Right atrium auricular region (tissue), 2 donors: Measurements from ENCODE around the gene COPZ2. TPM values are rescaled to one million over a fixed set of nuclear protein-coding genes. Genes with fewer than 3 reads are reported as not detected.

Experiments
- DNase-seq: peaks from one replicate; pipeline ENCODE4 v3.0.0-alpha.2; 2019; ENCODE audit warnings: low spot score
- H3K27ac ChIP-seq, 2 donors: fragments of 200-600 bp; sonication (generic); 1 replicate in 1 of 2; 2 replicates in 1 of 2; pipeline ENCODE4 v1.5.1; 2016 to 2019
- H3K27me3 ChIP-seq, 2 donors: fragments of 200-600 bp; sonication (generic); one replicate each; pipeline versions ENCODE4 v1.5.1 to v1.6.0; 2017 to 2019
- H3K36me3 ChIP-seq: fragments of 200-600 bp; sonication (generic); one replicate; pipeline ENCODE4 v1.5.1; 2016
- H3K4me1 ChIP-seq, 2 donors: fragments of 200-600 bp; sonication (generic); one replicate each; pipeline versions ENCODE4 v1.5.1 to v1.6.0; 2017 to 2019
- H3K4me3 ChIP-seq, 2 donors: fragments of 200-600 bp; sonication (generic); 1 replicate in 1 of 2; 2 replicates in 1 of 2; pipeline ENCODE4 v1.5.1; 2017 to 2019; ENCODE audit warnings: mild to moderate bottlenecking in 1 of 2, moderate library complexity in 1 of 2
- H3K9me3 ChIP-seq, 2 donors: fragments of 200-600 bp; sonication (generic); one replicate each; pipeline ENCODE4 v1.5.1; 2019
- total RNA-seq, 2 donors: library from RNA; depleted of rRNA; stranded (reverse); fragments of >200 nt; gene quantifications; one replicate each; pipeline ENCODE4 v1.1.0, GENCODE V29; 2016
- TF ChIP-seq, protein P1 (sequence below), 2 donors: fragments of 200-600 bp; sonication (generic); IDR thresholded peaks; one replicate each; pipeline ENCODE4 v1.5.1; 2019; ENCODE audit warnings: antibody characterized with exemption in 2 of 2

The COPZ2 gene
- total RNA-seq, 2 donors from 2014 or later, result 43.5 to 48.1 TPM

GRCh38 chr17:48058393-48059124 is 21.0 kb upstream of the COPZ2 start:
- Histone ChIP-seq H3K27me3 (no peaks in the 10 kb centered on the region), H3K27ac (peak overlapping the region in 1 of 2 donors; percentile 17), H3K4me3 (no peak overlapping the region), H3K36me3 (peaks cover 77% of the 10 kb centered on the region), H3K4me1 (peaks cover 0 to 71% of the 10 kb centered on the region in 2 donors), H3K9me3 (no peaks in the 10 kb centered on the region)
- DNase-seq, result no peak
- TF ChIP-seq, protein P1, sequence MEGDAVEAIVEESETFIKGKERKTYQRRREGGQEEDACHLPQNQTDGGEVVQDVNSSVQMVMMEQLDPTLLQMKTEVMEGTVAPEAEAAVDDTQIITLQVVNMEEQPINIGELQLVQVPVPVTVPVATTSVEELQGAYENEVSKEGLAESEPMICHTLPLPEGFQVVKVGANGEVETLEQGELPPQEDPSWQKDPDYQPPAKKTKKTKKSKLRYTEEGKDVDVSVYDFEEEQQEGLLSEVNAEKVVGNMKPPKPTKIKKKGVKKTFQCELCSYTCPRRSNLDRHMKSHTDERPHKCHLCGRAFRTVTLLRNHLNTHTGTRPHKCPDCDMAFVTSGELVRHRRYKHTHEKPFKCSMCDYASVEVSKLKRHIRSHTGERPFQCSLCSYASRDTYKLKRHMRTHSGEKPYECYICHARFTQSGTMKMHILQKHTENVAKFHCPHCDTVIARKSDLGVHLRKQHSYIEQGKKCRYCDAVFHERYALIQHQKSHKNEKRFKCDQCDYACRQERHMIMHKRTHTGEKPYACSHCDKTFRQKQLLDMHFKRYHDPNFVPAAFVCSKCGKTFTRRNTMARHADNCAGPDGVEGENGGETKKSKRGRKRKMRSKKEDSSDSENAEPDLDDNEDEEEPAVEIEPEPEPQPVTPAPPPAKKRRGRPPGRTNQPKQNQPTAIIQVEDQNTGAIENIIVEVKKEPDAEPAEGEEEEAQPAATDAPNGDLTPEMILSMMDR (IDR thresholded peaks at IDR 0.05), result no peak

DNA sequence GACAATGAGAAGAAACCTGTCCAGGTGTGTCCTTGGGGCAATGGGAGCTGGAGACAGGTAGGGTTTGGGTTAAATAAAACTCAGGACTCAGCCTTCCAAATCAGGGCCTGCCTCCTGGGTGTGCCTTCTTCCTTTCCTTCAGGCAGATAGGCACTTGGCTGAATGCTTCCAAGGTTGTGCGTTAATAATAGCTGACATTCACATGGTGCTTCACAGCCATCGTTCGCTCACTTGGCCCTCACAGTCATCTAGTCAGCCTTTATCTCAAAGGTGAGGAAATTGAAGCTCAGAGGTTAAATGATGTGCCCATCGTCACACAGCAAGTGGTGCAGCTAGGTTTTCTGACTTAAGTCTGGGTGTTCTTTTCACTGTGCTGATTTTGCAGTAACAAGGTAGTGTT is 20.0 kb upstream of the COPZ2 start:
- Histone ChIP-seq H3K4me1 (peaks cover 0 to 77% of the 10 kb centered on the region in 2 donors), H3K36me3 (peaks cover 67% of the 10 kb centered on the region), H3K4me3 (no peak overlapping the region), H3K27ac (peak overlapping the region in 1 of 2 donors; percentile 12), H3K27me3 (no peaks in the 10 kb centered on the region), H3K9me3 (no peaks in the 10 kb centered on the region)
- TF ChIP-seq, protein P1 (IDR thresholded peaks at IDR 0.05), result no peak
- no peak for DNase-seq

DNA sequence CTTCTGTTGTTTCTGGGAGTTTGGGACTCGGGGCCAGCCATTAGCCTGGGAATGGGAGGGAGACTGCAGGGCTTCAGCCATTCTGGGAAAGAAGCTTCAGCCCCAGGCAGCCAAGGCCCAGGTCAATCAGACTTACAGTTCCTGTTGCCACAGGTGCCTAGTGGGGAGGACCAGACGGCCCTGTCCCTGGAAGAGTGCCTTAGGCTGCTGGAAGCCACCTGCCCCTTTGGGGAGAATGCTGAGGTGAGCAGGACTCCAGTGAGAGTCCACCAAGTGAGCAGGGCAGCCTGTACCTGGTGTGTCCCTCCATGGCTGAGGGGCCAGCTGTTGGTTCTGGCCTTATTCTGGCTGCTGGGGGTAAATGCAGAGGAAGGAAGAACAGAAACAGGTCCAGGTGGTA is 19.3 kb upstream of the COPZ2 start:
- Histone ChIP-seq H3K4me3 (no peak overlapping the region), H3K27ac (no peak overlapping the region), H3K27me3 (no peaks in the 10 kb centered on the region), H3K4me1 (peaks cover 0 to 84% of the 10 kb centered on the region in 2 donors), H3K9me3 (no peaks in the 10 kb centered on the region), H3K36me3 (peaks cover 60% of the 10 kb centered on the region)
- DNase-seq, result no peak
- TF ChIP-seq, protein P1 (IDR thresholded peaks at IDR 0.05), result no peak

- DNase-seq, result no peak
- TF ChIP-seq, protein P1 (IDR thresholded peaks at IDR 0.05), result no peak
- Histone ChIP-seq H3K4me1 (peaks cover 0 to 90% of the 10 kb centered on the region in 2 donors), H3K27ac (peak overlapping the region in 1 of 2 donors; percentile 27), H3K4me3 (no peak overlapping the region), H3K36me3 (peaks cover 55% of the 10 kb centered on the region), H3K9me3 (no peaks in the 10 kb centered on the region), H3K27me3 (no peaks in the 10 kb centered on the region)
These were observed 18.7 kb upstream of the COPZ2 start for GRCh38 chr17:48056246-48056745.

DNA sequence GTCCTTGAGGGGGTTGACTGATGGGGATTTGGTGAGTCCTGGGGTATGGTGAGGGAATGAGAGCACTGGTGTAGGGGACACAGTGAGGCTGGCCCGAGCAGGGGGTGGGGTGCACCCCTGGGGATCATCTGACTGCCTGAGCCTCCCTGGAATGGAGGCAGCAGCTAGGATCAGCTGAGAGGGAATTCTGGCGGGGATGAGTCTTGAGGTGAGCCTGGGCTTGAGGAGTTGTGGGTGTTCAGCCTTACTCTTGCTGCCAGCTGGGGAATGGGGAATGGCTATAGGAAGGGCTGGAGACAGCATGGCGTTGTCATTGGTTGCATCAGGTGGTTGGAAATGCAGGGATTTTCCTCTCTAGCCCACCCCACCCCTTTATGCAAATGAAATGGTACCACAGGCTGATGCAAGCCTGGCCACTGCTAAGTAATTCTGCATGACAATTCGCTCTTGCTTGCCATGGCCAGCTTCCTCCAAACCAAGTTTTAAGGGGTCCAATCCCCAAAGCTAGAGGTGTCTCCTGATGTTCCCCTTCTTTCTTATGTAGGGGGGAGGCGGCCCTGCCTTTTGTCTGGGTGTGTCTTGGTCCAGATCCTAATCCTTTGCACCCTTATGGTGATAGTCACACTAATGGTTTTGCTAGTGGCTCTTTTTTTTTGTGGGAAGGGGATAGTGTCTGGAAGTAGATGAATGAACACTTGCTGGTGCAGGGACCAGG is 18.1 kb upstream of the COPZ2 start:
- peaks cover 0 to 93% of the 10 kb centered on the region in 2 donors for H3K4me1 ChIP-seq
- DNase-seq, result no peak
- peak overlapping the region in 1 of 2 donors; percentile 82 for H3K4me3 ChIP-seq
- H3K9me3 ChIP-seq, result no peaks in the 10 kb centered on the region
- peak overlapping the region; percentile 28 to 98 for H3K27ac ChIP-seq
- TF ChIP-seq, protein P1 (IDR thresholded peaks at IDR 0.05), result no peak
- no peaks in the 10 kb centered on the region for H3K27me3 ChIP-seq
- H3K36me3 ChIP-seq, result peaks cover 54% of the 10 kb centered on the region
